OCI-LY1 (cell line): ENCODE measurements around the gene MOSMO.

Source experiments
- CTCF ChIP-seq: fragments of 200-600 bp; sonication (generic), shearing (Covaris generic); IDR thresholded peaks from 2 replicates; pipeline ENCODE4 v1.5.1; 2017; ENCODE audit warnings: mild to moderate bottlenecking, antibody characterized with exemption, low read length, moderate library complexity, mixed read lengths
- EZH2 ChIP-seq: fragments of 200-600 bp; sonication (generic), shearing (Covaris generic); IDR thresholded peaks from 2 replicates; pipeline ENCODE4 v1.8.0; 2017; ENCODE audit warnings: borderline replicate concordance, mixed run types, mild to moderate bottlenecking, antibody characterized with exemption, low read length, moderate library complexity, mixed read lengths

GRCh38 chr16:21973945-21974344 lies 34.0 kb upstream of the MOSMO start:
- TF ChIP-seq CTCF, result no peak
- no peak for TF ChIP-seq EZH2
